ENCODE results near the gene CTDP1. TPM values are rescaled to one million over a fixed set of nuclear protein-coding genes. Genes with fewer than 3 reads are reported as not detected.

Gene CTDP1
- total RNA-seq, 3 donors from 2014 or later: 28.6 to 37.4 (median 30.1) TPM

DNA sequence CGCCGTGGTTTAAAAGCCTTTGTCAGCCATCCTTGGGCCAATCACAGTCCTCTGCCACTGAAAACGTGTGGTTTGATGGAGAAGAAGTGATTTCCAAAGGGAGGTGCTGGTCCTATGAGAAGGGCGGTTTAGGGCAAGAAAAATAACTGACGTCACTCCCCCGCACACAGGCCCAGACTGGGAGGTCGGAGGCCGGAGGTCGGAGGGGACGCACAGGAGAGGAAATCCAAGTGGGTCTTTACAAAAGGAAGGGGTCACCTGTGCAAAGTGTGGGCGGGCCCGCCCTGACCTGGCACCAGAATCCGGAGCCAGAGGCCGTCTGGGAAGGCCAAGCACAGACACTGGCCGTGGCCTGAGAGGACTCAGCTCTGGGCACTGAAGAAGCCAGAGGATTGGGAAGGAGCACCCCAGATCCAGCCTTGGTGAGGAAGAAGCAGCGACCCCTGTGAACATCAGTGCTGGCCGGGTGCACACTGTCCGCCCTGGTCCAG is 100.1 kb downstream of the CTDP1 start:
- no peaks in the 10 kb centered on the region for H3K9me3 ChIP-seq
- intact Hi-C loops (cut with DNase I, micrococcal nuclease): no loop called here

DNA sequence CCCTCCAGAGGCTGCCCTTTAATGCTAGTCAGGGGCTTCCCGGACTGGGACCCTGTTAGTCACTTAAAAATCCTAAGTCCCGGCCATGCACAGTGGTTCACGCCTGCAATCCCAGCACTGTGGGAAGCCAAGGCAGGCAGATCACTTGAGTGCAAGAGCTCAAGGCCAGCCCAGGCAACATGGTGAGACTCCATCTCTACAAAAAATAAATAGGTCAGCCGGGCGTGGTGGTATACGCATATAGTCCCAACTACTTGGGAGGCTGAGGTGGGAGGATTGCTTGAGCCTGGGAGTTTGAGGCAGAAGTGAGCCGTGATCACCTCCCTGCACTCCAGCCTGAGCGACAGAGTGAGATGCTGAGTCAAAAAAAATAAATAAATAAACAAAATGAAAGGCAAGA is 100.9 kb downstream of the CTDP1 start:
- TF ChIP-seq, protein P1, sequence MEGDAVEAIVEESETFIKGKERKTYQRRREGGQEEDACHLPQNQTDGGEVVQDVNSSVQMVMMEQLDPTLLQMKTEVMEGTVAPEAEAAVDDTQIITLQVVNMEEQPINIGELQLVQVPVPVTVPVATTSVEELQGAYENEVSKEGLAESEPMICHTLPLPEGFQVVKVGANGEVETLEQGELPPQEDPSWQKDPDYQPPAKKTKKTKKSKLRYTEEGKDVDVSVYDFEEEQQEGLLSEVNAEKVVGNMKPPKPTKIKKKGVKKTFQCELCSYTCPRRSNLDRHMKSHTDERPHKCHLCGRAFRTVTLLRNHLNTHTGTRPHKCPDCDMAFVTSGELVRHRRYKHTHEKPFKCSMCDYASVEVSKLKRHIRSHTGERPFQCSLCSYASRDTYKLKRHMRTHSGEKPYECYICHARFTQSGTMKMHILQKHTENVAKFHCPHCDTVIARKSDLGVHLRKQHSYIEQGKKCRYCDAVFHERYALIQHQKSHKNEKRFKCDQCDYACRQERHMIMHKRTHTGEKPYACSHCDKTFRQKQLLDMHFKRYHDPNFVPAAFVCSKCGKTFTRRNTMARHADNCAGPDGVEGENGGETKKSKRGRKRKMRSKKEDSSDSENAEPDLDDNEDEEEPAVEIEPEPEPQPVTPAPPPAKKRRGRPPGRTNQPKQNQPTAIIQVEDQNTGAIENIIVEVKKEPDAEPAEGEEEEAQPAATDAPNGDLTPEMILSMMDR (IDR thresholded peaks at IDR 0.05): no peak
- intact Hi-C loops (cut with DNase I, micrococcal nuclease): no loop called here
- no peak for DNase-seq
- H3K9me3 ChIP-seq: no peaks in the 10 kb centered on the region
- no peak for ATAC-seq
- H3K36me3 ChIP-seq (ENCODE audit: low read depth): no peaks in the 10 kb centered on the region
- no peaks in the 10 kb centered on the region for H3K4me1 ChIP-seq (ENCODE audit: low read depth)
- no peak overlapping the region for H3K4me3 ChIP-seq

More for the DNA sequence above, 100.1 kb downstream of the CTDP1 start:
- Histone ChIP-seq H3K4me3 (no peak overlapping the region), H3K4me1 (ENCODE audit: low read depth) (no peaks in the 10 kb centered on the region), H3K36me3 (ENCODE audit: low read depth) (no peaks in the 10 kb centered on the region)
- DNase-seq: no peak
- TF ChIP-seq, protein P1 (IDR thresholded peaks at IDR 0.05): no peak
- ATAC-seq: no peak

DNA sequence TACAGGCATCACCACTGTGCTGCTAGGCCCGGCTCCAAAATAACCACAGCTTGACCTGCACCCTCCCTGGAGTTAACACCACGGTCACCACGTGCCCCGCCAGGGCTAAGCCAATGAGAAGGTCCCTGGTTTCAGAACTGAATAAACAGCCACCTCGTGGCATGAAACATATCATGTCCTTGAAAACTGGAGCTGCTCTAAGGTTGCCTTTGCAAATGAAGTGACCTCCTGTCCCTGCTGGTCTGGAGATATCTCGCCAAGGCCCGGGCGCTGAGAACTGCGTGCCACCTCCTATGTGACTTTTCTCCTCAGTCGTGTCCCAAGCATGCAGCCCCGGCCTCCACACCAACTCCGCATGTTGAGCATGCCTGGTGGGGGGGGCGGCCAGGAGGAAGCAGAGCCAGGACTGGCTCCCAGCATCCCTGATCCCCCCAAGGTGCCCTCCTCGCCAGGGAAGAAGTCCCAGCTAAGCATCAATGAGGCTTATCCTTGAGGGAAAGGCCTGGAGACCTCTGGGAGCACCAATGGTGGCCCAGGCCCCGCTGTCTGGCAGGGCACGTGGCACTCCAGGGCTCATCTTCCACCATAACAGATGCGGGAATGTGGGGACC is 101.8 kb downstream of the CTDP1 start:
- no peaks in the 10 kb centered on the region for H3K9me3 ChIP-seq
- H3K36me3 ChIP-seq (ENCODE audit: low read depth): no peaks in the 10 kb centered on the region
- TF ChIP-seq, protein P1 (IDR thresholded peaks at IDR 0.05): no peak
- ATAC-seq: no peak
- intact Hi-C loops (cut with DNase I, micrococcal nuclease): no loop called here
- H3K4me3 ChIP-seq: no peak overlapping the region
- H3K4me1 ChIP-seq (ENCODE audit: low read depth): no peaks in the 10 kb centered on the region
- DNase-seq: no peak

DNA sequence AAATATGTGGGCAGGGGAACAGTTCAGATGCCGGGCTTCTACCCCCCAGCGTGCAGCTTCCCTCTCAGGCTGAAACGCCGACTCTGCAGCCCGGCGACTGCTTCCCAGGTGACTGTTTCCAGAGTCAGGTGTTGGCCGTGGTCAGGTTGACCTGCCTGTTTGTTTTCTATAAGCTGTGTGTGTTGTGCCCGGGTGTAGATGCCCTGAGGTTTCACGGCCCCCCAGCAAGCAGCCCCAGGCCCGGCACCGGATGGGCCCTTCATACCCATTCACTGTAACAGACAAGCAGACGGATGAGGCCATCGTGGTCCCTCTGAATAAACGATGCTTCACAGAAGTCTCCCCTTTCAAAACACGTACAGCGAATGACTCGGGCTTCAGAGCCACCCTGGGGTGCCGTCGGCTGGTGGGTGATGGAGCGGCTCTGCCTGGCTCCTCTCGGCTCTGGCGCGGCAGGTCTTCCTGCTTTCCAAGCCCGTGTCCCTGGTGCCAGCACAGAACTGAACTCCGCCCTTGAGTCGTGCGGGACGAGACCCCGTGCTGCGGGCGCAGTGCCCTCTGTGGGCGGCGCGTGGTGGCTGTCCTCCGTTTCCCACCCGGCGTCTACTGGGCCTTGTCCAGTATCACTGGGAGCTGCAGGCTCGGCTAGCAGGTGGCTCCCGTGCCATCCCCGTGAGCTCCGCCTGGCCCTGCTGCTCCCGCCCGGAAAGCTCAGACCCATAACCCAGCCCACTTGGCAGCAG is 103.1 kb downstream of the CTDP1 start:
- TF ChIP-seq, protein P1 (IDR thresholded peaks at IDR 0.05): no peak
- Histone ChIP-seq H3K36me3 (ENCODE audit: low read depth) (no peaks in the 10 kb centered on the region), H3K9me3 (no peaks in the 10 kb centered on the region), H3K4me1 (ENCODE audit: low read depth) (no peaks in the 10 kb centered on the region), H3K4me3 (no peak overlapping the region)
- intact Hi-C loops (cut with DNase I, micrococcal nuclease): no loop called here
- DNase-seq: peak in 1 of 3 donors; percentile 48
- ATAC-seq: no peak

DNA sequence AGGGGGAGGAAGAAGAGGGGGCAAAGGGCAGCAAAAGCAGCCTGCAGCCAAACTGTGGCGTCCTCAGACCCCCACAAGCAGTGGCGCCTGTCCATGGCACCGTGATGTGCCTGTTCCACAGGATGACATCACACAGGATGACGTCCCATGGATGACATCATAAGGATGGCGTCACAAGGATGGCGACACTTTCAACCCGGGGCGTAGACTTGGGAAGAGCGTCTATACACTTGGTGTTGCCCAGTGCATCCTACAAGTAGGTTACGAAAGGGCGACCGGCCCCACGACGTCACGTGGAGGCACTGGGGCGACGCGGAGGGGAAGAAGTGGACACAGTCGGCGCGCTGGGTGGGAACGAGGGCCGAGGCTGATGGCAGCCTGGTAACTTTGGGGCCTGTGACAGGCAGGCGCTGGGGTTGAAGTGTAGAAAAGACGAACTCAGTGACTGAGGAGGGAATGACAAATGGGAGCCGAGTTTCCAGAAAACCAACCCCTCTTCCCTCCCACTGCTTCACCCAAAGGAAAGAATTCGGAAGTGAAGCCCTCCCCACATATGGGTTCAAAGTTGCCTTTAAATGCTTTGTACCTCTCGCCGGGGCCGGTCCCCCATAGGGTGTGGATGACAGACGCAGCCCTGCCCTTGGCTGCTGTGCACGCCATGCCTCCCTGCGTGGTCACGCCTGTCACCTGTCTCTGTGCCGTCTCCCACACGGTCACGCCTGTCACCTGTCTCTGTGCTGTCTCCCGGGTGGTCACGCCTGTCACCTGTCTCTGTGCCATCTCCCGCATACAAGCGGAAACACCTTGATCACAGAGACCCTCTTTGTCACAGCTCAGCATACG is 104.7 kb downstream of the CTDP1 start:
- Histone ChIP-seq H3K4me3 (no peak overlapping the region), H3K9me3 (no peaks in the 10 kb centered on the region), H3K36me3 (ENCODE audit: low read depth) (no peaks in the 10 kb centered on the region), H3K4me1 (ENCODE audit: low read depth) (no peaks in the 10 kb centered on the region)
- ATAC-seq: peak; percentile 66
- intact Hi-C loops (cut with DNase I, micrococcal nuclease): no loop called here
- TF ChIP-seq, protein P1 (IDR thresholded peaks at IDR 0.05): no peak
- DNase-seq: peak in 1 of 3 donors; percentile 49

Data from mucosa of descending colon (tissue), 3 donors.